Thyroid gland (tissue), 4 donors: Measurements from ENCODE around the gene PTPRG. TPM values are rescaled to one million over a fixed set of nuclear protein-coding genes. Genes with fewer than 3 reads are reported as not detected.

Experiments
- DNase-seq, 2 donors: peaks; one replicate each; pipeline ENCODE4 v3.0.0-alpha.2; 2019
- H3K27ac ChIP-seq, 3 donors: fragments of 200-600 bp; sonication (generic); 1 replicate in 2 of 3; 2 replicates in 1 of 3; pipeline ENCODE4 v1.5.1; 2016 to 2019; ENCODE audit warnings: mild to moderate bottlenecking in 1 of 3, moderate library complexity in 1 of 3
- H3K27me3 ChIP-seq: fragments of 200-600 bp; sonication (generic); one replicate; pipeline ENCODE4 v1.5.1; 2019
- H3K36me3 ChIP-seq, 2 donors: fragments of 200-600 bp; sonication (generic); one replicate each; pipeline ENCODE4 v1.5.1; 2016 to 2019
- H3K4me1 ChIP-seq, 2 donors: fragments of 200-600 bp; sonication (generic); one replicate each; pipeline ENCODE4 v1.5.1; 2017 to 2019
- H3K4me3 ChIP-seq, 3 donors: fragments of 200-600 bp; sonication (generic); replicated peaks in 1 of 3; 1 replicate in 2 of 3; 2 replicates in 1 of 3; pipeline ENCODE4 v1.5.1; 2016; ENCODE audit warnings: mild to moderate bottlenecking in 1 of 3
- H3K9me3 ChIP-seq: fragments of 200-600 bp; sonication (generic); one replicate; pipeline ENCODE4 v1.5.1; 2017
- CTCF ChIP-seq, 6 experiments: fragments of 200-600 bp in 3 of 6; fragments of 450-650 bp in 3 of 6; sonication (generic) in 3 of 6; IDR thresholded peaks; one replicate each; pipeline ENCODE4 v1.5.1; 2016 to 2019; ENCODE audit warnings: antibody characterized with exemption in 6 of 6, mild to moderate bottlenecking in 2 of 6, inconsistent platforms in 1 of 6, moderate library complexity in 1 of 6
- POLR2A ChIP-seq, 2 donors: fragments of 450-650 bp; IDR thresholded peaks; one replicate each; pipeline ENCODE4 v1.6.1; 2017; ENCODE audit warnings: antibody characterized with exemption in 2 of 2, mild to moderate bottlenecking in 2 of 2, moderate library complexity in 1 of 2
- WGBS, 2 donors: methylation state at CpG; one replicate each; pipeline ENCODE4 v1.1.5; 2017; 5-methylcytosine and 5-hydroxymethylcytosine counted together
- intact Hi-C: fragments of 100-400 bp; cut with DNase I; formaldehyde crosslinking; loops from one replicate; pipeline ENCODE4 v1.15.1; 2023
- total RNA-seq, 4 donors: library from RNA; depleted of rRNA; stranded (reverse); fragments of >200 nt; gene quantifications; one replicate each; pipeline ENCODE4 v1.2.3, GENCODE V29; 2016

The PTPRG gene
- total RNA-seq, 4 donors from 2014 or later, result 81.6 to 207 (median 132) TPM

DNA sequence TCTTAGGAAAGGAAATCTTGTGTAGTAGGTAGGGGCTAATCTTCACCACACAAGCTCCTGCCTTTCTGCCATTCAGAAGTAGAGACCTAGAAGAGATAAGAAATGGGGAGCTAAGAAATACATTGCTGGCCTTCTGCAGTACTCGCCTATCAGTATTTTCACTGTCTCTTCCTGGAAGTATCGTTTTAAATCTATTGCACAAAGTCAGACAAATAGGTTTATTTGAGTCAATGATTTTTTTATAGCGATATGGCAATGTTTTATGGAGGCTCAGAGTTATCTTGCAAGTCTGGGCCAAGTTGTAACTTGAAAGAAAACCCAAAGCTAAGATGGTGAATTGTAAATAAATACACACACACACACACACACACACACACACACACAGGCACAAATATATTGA lies 103.8 kb downstream of the PTPRG start:
- DNase-seq, result no peak
- Histone ChIP-seq H3K36me3 (no peaks in the 10 kb centered on the region), H3K27me3 (no peaks in the 10 kb centered on the region), H3K9me3 (no peaks in the 10 kb centered on the region), H3K4me1 (peaks cover 16 to 21% of the 10 kb centered on the region in 2 donors), H3K4me3 (no peak overlapping the region), H3K27ac (no peak overlapping the region)
- WGBS, 2 donors, result 92 to 93% methylated on average over 3 of the region's 3 CpGs
- no peak for TF ChIP-seq CTCF (IDR thresholded peaks at IDR 0.05)
- no peak for TF ChIP-seq POLR2A (IDR thresholded peaks at IDR 0.05)
- intact Hi-C loops, result no loop called here

DNA sequence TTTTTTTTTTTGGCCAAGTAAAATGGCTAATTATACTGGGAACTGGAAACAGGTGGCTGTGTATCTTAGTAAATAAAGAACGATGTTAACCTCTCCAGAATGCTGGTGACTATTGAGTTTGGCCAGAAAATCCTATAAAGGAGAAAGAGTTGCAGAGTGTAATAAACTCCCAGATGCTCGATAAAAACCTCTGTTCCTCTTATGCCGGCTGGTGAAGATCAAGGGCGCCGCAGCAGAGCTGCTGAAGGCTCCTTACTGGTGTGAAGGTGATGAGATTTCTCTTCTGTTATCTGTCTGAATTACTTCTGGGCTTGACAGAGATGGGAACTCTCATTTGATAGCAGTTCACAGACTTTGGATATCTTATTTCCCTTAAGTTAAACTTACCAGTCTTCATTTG lies 104.6 kb downstream of the PTPRG start:
- no peaks in the 10 kb centered on the region for H3K36me3 ChIP-seq
- peaks cover 16 to 25% of the 10 kb centered on the region in 2 donors for H3K4me1 ChIP-seq
- no peaks in the 10 kb centered on the region for H3K9me3 ChIP-seq
- H3K27ac ChIP-seq, result no peak overlapping the region
- 91 to 94% methylated on average over 5 of the region's 5 CpGs for WGBS, 2 donors
- intact Hi-C loops, result no loop called here
- no peak for DNase-seq
- TF ChIP-seq POLR2A (IDR thresholded peaks at IDR 0.05), result no peak
- no peak for TF ChIP-seq CTCF (IDR thresholded peaks at IDR 0.05)
- H3K27me3 ChIP-seq, result no peaks in the 10 kb centered on the region
- no peak overlapping the region for H3K4me3 ChIP-seq

DNA sequence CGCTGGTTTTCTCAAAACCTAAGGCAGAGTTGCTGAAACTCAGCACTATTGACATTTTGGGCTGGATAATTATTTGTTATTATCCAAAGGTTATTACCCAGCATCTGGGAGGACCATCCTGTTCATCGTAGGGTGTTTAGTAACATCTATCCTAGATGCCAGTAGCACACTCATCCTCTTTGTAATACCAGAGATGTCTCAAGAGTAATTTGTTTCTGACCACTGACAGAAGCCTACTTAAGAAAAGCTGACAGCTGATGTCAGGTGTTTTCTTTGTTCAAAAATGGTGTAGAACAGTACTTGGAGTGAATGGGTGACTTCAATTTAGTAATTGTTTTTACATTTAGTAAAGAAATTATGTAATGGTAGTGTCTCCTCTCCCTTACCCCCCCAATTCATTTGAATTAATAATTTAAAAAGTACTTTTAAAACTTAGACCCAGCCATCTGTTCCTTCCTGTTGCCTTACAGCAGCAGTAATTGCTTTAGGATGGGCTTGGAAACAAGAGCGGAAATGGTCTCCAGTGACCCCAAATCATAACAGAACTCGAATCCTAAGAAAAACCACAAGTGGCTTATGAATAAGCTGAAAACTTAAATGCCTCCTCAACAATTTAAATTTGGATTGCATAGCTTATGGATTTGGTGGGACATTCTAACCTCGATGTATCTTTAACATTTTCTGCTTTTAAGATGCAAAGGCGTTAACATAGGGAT lies 105.4 kb downstream of the PTPRG start:
- TF ChIP-seq CTCF (IDR thresholded peaks at IDR 0.05) (no peak), POLR2A (IDR thresholded peaks at IDR 0.05) (no peak)
- Histone ChIP-seq H3K27ac (no peak overlapping the region), H3K36me3 (no peaks in the 10 kb centered on the region), H3K4me1 (peaks cover 16 to 25% of the 10 kb centered on the region in 2 donors), H3K4me3 (no peak overlapping the region), H3K9me3 (no peaks in the 10 kb centered on the region), H3K27me3 (no peaks in the 10 kb centered on the region)
- intact Hi-C loops, result no loop called here
- WGBS, 2 donors, result 82 to 83% methylated on average over 6 of the region's 6 CpGs
- no peak for DNase-seq

- Histone ChIP-seq H3K36me3 (no peaks in the 10 kb centered on the region), H3K27me3 (no peaks in the 10 kb centered on the region), H3K4me1 (peaks cover 16 to 25% of the 10 kb centered on the region in 2 donors), H3K4me3 (no peak overlapping the region), H3K9me3 (no peaks in the 10 kb centered on the region), H3K27ac (no peak overlapping the region)
- TF ChIP-seq CTCF (IDR thresholded peaks at IDR 0.05) (no peak), POLR2A (IDR thresholded peaks at IDR 0.05) (no peak)
- no peak for DNase-seq
- intact Hi-C loops, result no loop called here
- WGBS, 2 donors, result 87 to 90% methylated on average over 6 of the region's 6 CpGs
These were observed 106.0 kb downstream of the PTPRG start for GRCh38 chr3:61667383-61667782.

GRCh38 chr3:61667814-61668213 lies 106.4 kb downstream of the PTPRG start:
- Histone ChIP-seq H3K9me3 (no peaks in the 10 kb centered on the region), H3K4me1 (peaks cover 16 to 25% of the 10 kb centered on the region in 2 donors), H3K27me3 (no peaks in the 10 kb centered on the region), H3K36me3 (no peaks in the 10 kb centered on the region), H3K27ac (no peak overlapping the region), H3K4me3 (no peak overlapping the region)
- intact Hi-C loops, result no loop called here
- no peak for DNase-seq
- TF ChIP-seq CTCF (IDR thresholded peaks at IDR 0.05), result no peak
- TF ChIP-seq POLR2A (IDR thresholded peaks at IDR 0.05), result no peak
